Activated T-cell treated with anti-CD3 and anti-CD28 coated beads, Interleukin-2, amount 50 U/mL, for 24 hours (primary cell): ENCODE measurements around the gene RPRD2.

Source experiments
- DNase-seq: peaks from one replicate; pipeline ENCODE4 v3.0.0-alpha.2; 2020
- H3K27ac Mint-ChIP-seq: 2 replicates; pipeline ENCODE4 v1.8.0; 2020; ENCODE audit warnings: mild to moderate bottlenecking, mixed read lengths
- H3K27me3 Mint-ChIP-seq: 2 replicates; pipeline ENCODE4 v1.8.0; 2020; ENCODE audit warnings: mixed read lengths
- H3K36me3 Mint-ChIP-seq: 2 replicates; pipeline ENCODE4 v1.8.0; 2020; ENCODE audit warnings: low read depth, mixed read lengths
- H3K4me1 Mint-ChIP-seq: 2 replicates; pipeline ENCODE4 v1.8.0; 2020; ENCODE audit warnings: low read depth, mixed read lengths
- H3K4me3 Mint-ChIP-seq: 2 replicates; pipeline ENCODE4 v1.8.0; 2020; ENCODE audit warnings: mild to moderate bottlenecking, moderate library complexity, mixed read lengths
- H3K9me3 Mint-ChIP-seq: 2 replicates; pipeline ENCODE4 v1.8.0; 2020; ENCODE audit warnings: mixed read lengths

RPRD2 gene

DNA sequence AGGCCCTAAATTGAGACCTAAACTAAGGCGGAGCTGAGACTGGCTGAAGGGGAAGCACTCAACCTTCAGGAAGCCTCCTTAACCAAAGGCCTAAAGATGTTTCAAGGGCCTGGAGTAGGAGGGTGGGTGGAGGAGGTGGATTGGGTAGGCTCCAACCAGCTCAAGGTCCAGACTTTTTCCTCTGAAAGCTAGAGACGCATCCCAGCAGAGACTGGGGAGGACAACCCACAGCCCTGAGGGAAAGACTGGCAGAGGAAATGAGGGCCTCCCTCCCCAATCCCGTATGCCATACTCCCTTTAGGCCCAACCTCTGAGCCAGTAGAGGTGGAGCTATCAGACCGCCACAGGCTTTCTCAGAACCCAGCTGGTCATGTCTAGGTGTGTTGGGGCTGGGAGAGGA lies 145.0 kb downstream of the RPRD2 start:
- peaks cover 7% of the 10 kb centered on the region for H3K4me1 Mint-ChIP-seq
- no peak overlapping the region for H3K27ac Mint-ChIP-seq
- no peaks in the 10 kb centered on the region for H3K9me3 Mint-ChIP-seq
- H3K36me3 Mint-ChIP-seq: peaks cover 47% of the 10 kb centered on the region
- H3K27me3 Mint-ChIP-seq: no peaks in the 10 kb centered on the region
- H3K4me3 Mint-ChIP-seq: no peak overlapping the region
- DNase-seq: no peak

DNA sequence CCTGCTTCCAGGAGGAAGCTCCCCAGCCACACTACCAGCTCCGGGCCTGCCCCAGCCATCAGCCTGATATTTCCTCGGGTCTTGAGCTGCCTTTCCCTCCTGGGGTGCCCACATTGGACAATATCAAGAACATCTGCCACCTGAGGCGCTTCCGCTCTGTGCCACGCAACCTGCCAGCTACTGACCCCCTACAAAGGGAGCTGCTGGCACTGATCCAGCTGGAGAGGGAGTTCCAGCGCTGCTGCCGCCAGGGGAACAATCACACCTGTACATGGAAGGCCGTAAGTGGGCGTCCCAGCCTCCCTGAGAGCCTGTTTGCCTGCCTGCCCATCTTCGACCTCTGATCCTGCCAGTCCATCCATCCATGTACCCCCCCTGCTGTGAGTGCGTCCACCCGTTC lies 147.6 kb downstream of the RPRD2 start:
- H3K27me3 Mint-ChIP-seq: no peaks in the 10 kb centered on the region
- H3K9me3 Mint-ChIP-seq: no peaks in the 10 kb centered on the region
- H3K4me3 Mint-ChIP-seq: no peak overlapping the region
- peaks cover 17% of the 10 kb centered on the region for H3K4me1 Mint-ChIP-seq
- no peak overlapping the region for H3K27ac Mint-ChIP-seq
- H3K36me3 Mint-ChIP-seq: peaks cover 23% of the 10 kb centered on the region
- no peak for DNase-seq

DNA sequence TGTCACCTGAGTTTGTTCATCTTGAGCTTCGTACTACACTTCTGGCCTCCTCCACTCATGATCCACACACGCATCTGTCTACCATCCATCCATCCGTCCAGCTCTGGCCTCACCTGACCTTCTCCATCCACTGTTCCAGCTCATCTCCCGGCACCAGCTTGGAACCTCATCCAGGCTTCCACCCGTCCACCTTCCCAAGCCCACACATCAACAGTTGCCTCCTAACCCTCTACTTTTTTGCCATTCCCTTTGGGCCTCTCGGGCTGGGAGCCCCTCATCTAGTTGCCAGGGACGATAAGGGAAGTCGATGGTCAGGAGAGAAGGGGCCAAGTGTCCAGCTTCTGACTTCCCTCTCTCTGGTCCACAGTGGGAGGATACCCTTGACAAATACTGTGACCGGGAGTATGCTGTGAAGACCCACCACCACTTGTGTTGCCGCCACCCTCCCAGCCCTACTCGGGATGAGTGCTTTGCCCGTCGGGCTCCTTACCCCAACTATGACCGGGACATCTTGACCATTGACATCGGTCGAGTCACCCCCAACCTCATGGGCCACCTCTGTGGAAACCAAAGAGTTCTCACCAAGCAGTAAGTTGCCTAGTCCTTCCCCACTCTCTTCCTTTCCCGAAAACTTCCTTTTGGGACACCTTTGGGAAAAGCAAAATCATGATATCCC lies 148.2 kb downstream of the RPRD2 start:
- Mint-ChIP-seq H3K4me1 (peaks cover 20% of the 10 kb centered on the region), H3K27me3 (no peaks in the 10 kb centered on the region), H3K4me3 (no peak overlapping the region), H3K27ac (no peak overlapping the region), H3K36me3 (peaks cover 17% of the 10 kb centered on the region), H3K9me3 (no peaks in the 10 kb centered on the region)
- DNase-seq: no peak

GRCh38 chr1:150512846-150513245 lies 148.9 kb downstream of the RPRD2 start:
- Mint-ChIP-seq H3K4me1 (peaks cover 18% of the 10 kb centered on the region), H3K4me3 (no peak overlapping the region), H3K36me3 (peaks cover 13% of the 10 kb centered on the region), H3K27ac (no peak overlapping the region), H3K9me3 (no peaks in the 10 kb centered on the region), H3K27me3 (no peaks in the 10 kb centered on the region)
- no peak for DNase-seq

DNA sequence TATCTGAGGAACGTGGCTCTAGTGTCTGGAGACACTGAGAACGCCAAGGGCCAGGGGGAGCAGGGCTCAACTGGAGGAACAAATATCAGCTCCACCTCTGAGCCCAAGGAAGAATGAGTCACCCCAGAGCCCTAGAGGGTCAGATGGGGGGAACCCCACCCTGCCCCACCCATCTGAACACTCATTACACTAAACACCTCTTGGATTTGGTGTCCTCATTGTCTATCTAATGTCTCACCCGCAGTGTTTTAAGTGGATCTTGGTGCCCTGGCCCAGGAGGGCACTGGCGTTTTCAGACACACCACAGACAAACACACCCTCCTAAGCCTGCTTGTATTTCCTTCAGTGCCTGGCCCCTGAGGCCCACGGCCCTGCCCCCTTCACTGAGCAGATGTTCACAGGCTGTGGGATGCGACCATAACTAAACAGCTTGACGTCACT lies 149.4 kb downstream of the RPRD2 start:
- peaks cover 16% of the 10 kb centered on the region for H3K4me1 Mint-ChIP-seq

GRCh38 chr1:150514260-150514659 lies 150.3 kb downstream of the RPRD2 start:
- H3K9me3 Mint-ChIP-seq: no peaks in the 10 kb centered on the region
- H3K27ac Mint-ChIP-seq: no peak overlapping the region
- no peak for DNase-seq
- H3K27me3 Mint-ChIP-seq: no peaks in the 10 kb centered on the region
- H3K4me1 Mint-ChIP-seq: peaks cover 16% of the 10 kb centered on the region
- H3K36me3 Mint-ChIP-seq: peaks cover 8% of the 10 kb centered on the region
- H3K4me3 Mint-ChIP-seq: peak overlapping the region; percentile 88

More for the DNA sequence above, 149.4 kb downstream of the RPRD2 start:
- no peaks in the 10 kb centered on the region for H3K9me3 Mint-ChIP-seq
- H3K36me3 Mint-ChIP-seq: peaks cover 8% of the 10 kb centered on the region
- DNase-seq: no peak
- H3K4me3 Mint-ChIP-seq: no peak overlapping the region
- H3K27me3 Mint-ChIP-seq: no peaks in the 10 kb centered on the region
- no peak overlapping the region for H3K27ac Mint-ChIP-seq

DNA sequence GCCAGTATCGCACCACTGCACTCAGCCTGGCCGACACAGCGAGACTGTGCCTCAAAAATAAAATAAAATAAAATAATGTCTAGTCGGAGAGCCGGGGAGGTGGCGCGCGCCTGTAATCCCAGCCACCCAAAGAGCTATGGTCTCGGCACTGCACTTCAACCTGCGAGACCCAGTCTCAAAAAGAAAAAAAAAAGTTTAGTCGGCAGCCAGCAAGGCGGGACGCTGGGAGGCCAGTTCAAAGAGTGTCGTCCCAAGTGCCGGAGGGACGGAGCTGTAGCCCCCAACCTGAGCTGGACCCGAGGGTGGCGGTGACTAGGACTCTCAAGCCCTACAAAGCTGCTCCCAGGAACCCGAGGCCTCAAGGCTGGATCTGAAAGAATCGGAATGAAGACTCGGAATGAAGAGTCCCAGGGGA lies 151.0 kb downstream of the RPRD2 start:
- peaks cover 16% of the 10 kb centered on the region for H3K4me1 Mint-ChIP-seq
- H3K36me3 Mint-ChIP-seq: peaks cover 8% of the 10 kb centered on the region
- peak overlapping the region; percentile 87 for H3K27ac Mint-ChIP-seq
- H3K4me3 Mint-ChIP-seq: peak overlapping the region; percentile 88
- no peak for DNase-seq
- no peaks in the 10 kb centered on the region for H3K9me3 Mint-ChIP-seq
- no peaks in the 10 kb centered on the region for H3K27me3 Mint-ChIP-seq

- peak within 1 kb of the TSS; percentile 88 for H3K4me3 Mint-ChIP-seq
- peaks cover 16% of the 10 kb centered on the region for H3K4me1 Mint-ChIP-seq
- H3K9me3 Mint-ChIP-seq: no peaks in the 10 kb centered on the region
- H3K27ac Mint-ChIP-seq: peak within 1 kb of the TSS; percentile 87
- H3K36me3 Mint-ChIP-seq: peaks cover 8% of the 10 kb centered on the region
- peak; percentile 95 for DNase-seq
- H3K27me3 Mint-ChIP-seq: no peaks in the 10 kb centered on the region
Observed at GRCh38 chr1:150515328-150516049, 151.5 kb downstream of the RPRD2 start, which contains the start of gene FALEC. FALEC (plus strand) TSS chr1:150515752.

GRCh38 chr1:150516050-150516591 lies 152.2 kb downstream of the RPRD2 start:
- H3K9me3 Mint-ChIP-seq: no peaks in the 10 kb centered on the region
- no peaks in the 10 kb centered on the region for H3K27me3 Mint-ChIP-seq
- peaks cover 16% of the 10 kb centered on the region for H3K4me1 Mint-ChIP-seq
- peak overlapping the region; percentile 87 for H3K27ac Mint-ChIP-seq
- peak overlapping the region; percentile 88 for H3K4me3 Mint-ChIP-seq
- no peak for DNase-seq
- peaks cover 8% of the 10 kb centered on the region for H3K36me3 Mint-ChIP-seq

- no peak for DNase-seq
- Mint-ChIP-seq H3K9me3 (no peaks in the 10 kb centered on the region), H3K36me3 (peaks cover 6% of the 10 kb centered on the region), H3K27me3 (no peaks in the 10 kb centered on the region), H3K27ac (peak overlapping the region; percentile 87), H3K4me1 (peaks cover 18% of the 10 kb centered on the region), H3K4me3 (peak overlapping the region; percentile 88)
Observed at GRCh38 chr1:150516616-150517015, 152.7 kb downstream of the RPRD2 start.

DNA sequence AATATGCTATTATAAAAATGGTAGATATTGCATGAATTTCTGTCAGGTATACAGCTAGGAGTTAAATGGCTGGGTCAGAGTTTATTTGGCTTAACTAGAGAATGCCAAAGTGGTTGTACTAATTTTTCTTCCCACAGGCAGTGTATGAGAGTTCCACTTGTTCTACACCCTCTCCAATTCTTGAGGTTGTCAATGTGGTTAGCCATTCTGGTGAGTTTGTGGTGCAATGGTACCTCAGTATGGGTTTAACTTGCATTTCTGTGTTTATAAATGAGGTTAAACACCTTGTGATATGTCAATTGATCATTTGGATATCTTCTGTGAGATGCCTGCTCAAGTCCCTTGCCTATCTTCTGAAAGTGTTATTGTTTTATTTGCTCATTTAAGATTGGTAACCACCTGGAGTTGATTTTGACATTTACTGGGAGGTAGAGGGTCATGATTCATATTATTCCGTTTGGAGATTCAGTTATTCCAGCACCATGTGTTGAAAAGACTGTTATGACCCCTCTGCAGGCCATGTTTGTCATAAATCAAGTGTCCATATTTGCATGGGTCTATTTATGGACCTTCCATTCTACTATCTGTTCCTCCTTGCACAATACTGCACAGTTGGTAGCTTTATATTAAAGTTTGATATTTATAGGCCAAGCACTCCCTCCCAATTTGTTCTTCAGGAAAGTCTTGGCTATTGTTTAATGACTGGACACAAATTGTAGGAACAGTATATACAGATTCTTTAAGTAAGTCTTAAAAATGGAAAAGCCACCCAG lies 157.4 kb downstream of the RPRD2 start:
- no peaks in the 10 kb centered on the region for H3K27me3 Mint-ChIP-seq

GRCh38 chr1:150525348-150525747 lies 161.4 kb downstream of the RPRD2 start:
- H3K36me3 Mint-ChIP-seq: no peaks in the 10 kb centered on the region

More for the DNA sequence above, 157.4 kb downstream of the RPRD2 start:
- Mint-ChIP-seq H3K36me3 (no peaks in the 10 kb centered on the region), H3K4me1 (peaks cover 8% of the 10 kb centered on the region), H3K4me3 (no peak overlapping the region), H3K27ac (no peak overlapping the region), H3K9me3 (no peaks in the 10 kb centered on the region)
- no peak for DNase-seq

More at GRCh38 chr1:150525348-150525747, 161.4 kb downstream of the RPRD2 start:
- H3K9me3 Mint-ChIP-seq: no peaks in the 10 kb centered on the region
- H3K4me1 Mint-ChIP-seq: peaks cover 2% of the 10 kb centered on the region
- no peak for DNase-seq
- H3K27me3 Mint-ChIP-seq: no peaks in the 10 kb centered on the region
- no peak overlapping the region for H3K4me3 Mint-ChIP-seq
- no peak overlapping the region for H3K27ac Mint-ChIP-seq
